WTC11 (cell line): ENCODE results near the gene KRT10. TPM values are rescaled to one million over a fixed set of nuclear protein-coding genes. Genes with fewer than 3 reads are reported as not detected.
"Not testable (repeated sequence)": the region's sequence is repeated elsewhere in the genome, so short reads cannot be mapped to it uniquely, and the experiment has no call there.

Experiments
- ATAC-seq: fragments of 200-7000 bp; cut with Tn5 transposase; 2 replicates; pipeline ENCODE4 v1.10.0; 2021; ENCODE audit warnings: mild to moderate bottlenecking, moderate library complexity
- CTCF ChIA-PET: fragments of 300-600 bp; sonication (Branson Sonifier 250); formaldehyde crosslinking; loops from one replicate; lab custom pipeline; 2021; ENCODE audit warnings: antibody characterized with exemption; lab: Charles Lee
- POLR2A ChIA-PET: fragments of 350-600 bp; sonication (Branson Sonifier 250); formaldehyde crosslinking; loops from one replicate; lab custom pipeline; 2021; ENCODE audit warnings: antibody characterized with exemption; lab: Charles Lee
- DNase-seq: peaks from one replicate; pipeline ENCODE4 v3.0.0; 2021; ENCODE audit warnings: low spot score
- H3K27ac Mint-ChIP-seq: 2 replicates; pipeline ENCODE4 v1.8.0; 2021; ENCODE audit warnings: mixed read lengths
- H3K27me3 Mint-ChIP-seq: 2 replicates; pipeline ENCODE4 v1.8.0; 2021; ENCODE audit warnings: low read depth, mild to moderate bottlenecking, moderate library complexity, mixed read lengths
- H3K36me3 Mint-ChIP-seq: 2 replicates; pipeline ENCODE4 v1.8.0; 2021; ENCODE audit warnings: mixed read lengths
- H3K4me1 Mint-ChIP-seq: 2 replicates; pipeline ENCODE4 v1.8.0; 2022; ENCODE audit warnings: mixed read lengths
- H3K4me3 Mint-ChIP-seq: 2 replicates; pipeline ENCODE4 v1.8.0; 2021; ENCODE audit warnings: mild to moderate bottlenecking, moderate library complexity, mixed read lengths
- H3K9me3 Mint-ChIP-seq: 2 replicates; pipeline ENCODE4 v1.8.0; 2021; ENCODE audit warnings: mixed read lengths
- CREM ChIP-seq: sonication (generic); formaldehyde crosslinking; IDR thresholded peaks from 2 replicates; pipeline ENCODE4 v1.8.1; 2022; ENCODE audit warnings: mild to moderate bottlenecking, missing genetic modification reagents, moderate library complexity
- E2F5 ChIP-seq: sonication (generic); formaldehyde crosslinking; IDR thresholded peaks from 2 replicates; pipeline ENCODE4 v1.8.1; 2022; ENCODE audit warnings: mild to moderate bottlenecking, moderate library complexity, missing genetic modification reagents
- FOXJ3 ChIP-seq: sonication (generic); formaldehyde crosslinking; IDR thresholded peaks from 2 replicates; pipeline ENCODE4 v1.9.0; 2021; ENCODE audit warnings: missing genetic modification reagents, mild to moderate bottlenecking, borderline replicate concordance
- FOXK1 ChIP-seq: sonication (generic); formaldehyde crosslinking; IDR thresholded peaks from 2 replicates; pipeline ENCODE4 v1.8.0; 2022; ENCODE audit warnings: mild to moderate bottlenecking, moderate library complexity, missing genetic modification reagents
- HMGXB4 ChIP-seq: sonication (generic); formaldehyde crosslinking; IDR thresholded peaks from 2 replicates; pipeline ENCODE4 v1.8.1; 2023; ENCODE audit warnings: mild to moderate bottlenecking, moderate library complexity, missing genetic modification reagents
- JAZF1 ChIP-seq: fragments of 250-450 bp; sonication (Bioruptor Pico); IDR thresholded peaks from 2 replicates; pipeline ENCODE4 v1.9.0; 2021; ENCODE audit warnings: moderate library complexity, mild to moderate bottlenecking, inconsistent platforms
- JUN ChIP-seq: sonication (generic); formaldehyde crosslinking; IDR thresholded peaks from 2 replicates; pipeline ENCODE4 v1.8.0; 2023; ENCODE audit warnings: mild to moderate bottlenecking, missing genetic modification reagents
- SMAD4 ChIP-seq: sonication (generic); formaldehyde crosslinking; IDR thresholded peaks from 2 replicates; pipeline ENCODE4 v1.8.0; 2022; ENCODE audit warnings: mild to moderate bottlenecking, missing genetic modification reagents
- SP1 ChIP-seq: sonication (generic); formaldehyde crosslinking; conservative IDR thresholded peaks from 2 replicates; pipeline ENCODE4 v1.8.1; 2022; ENCODE audit warnings: missing genetic modification reagents
- STAT6 ChIP-seq: sonication (generic); formaldehyde crosslinking; conservative IDR thresholded peaks from 2 replicates; pipeline ENCODE4 v1.8.1; 2023; ENCODE audit warnings: mild to moderate bottlenecking, low read depth, missing genetic modification reagents, moderate library complexity
- TCF7 ChIP-seq: sonication (generic); formaldehyde crosslinking; IDR thresholded peaks from 2 replicates; pipeline ENCODE4 v1.8.0; 2022; ENCODE audit warnings: mild to moderate bottlenecking, low read depth, missing genetic modification reagents, moderate library complexity
- TP53 ChIP-seq: sonication (generic); formaldehyde crosslinking; IDR thresholded peaks from 2 replicates; pipeline ENCODE4 v1.8.1; 2023; ENCODE audit warnings: mild to moderate bottlenecking, missing genetic modification reagents
- USF1 ChIP-seq: sonication (generic); formaldehyde crosslinking; IDR thresholded peaks from 2 replicates; pipeline ENCODE4 v1.8.0; 2022; ENCODE audit warnings: mild to moderate bottlenecking, missing genetic modification reagents
- ZBTB21 ChIP-seq: sonication (generic); formaldehyde crosslinking; IDR thresholded peaks from 2 replicates; pipeline ENCODE4 v1.8.1; 2023; ENCODE audit warnings: mild to moderate bottlenecking, missing genetic modification reagents, borderline replicate concordance
- ZMAT4 ChIP-seq: fragments of 250-450 bp; sonication (Bioruptor Pico); IDR thresholded peaks from 2 replicates; pipeline ENCODE4 v1.9.0; 2021; ENCODE audit warnings: mild to moderate bottlenecking
- ZNF121 ChIP-seq: sonication (generic); formaldehyde crosslinking; IDR thresholded peaks from 2 replicates; pipeline ENCODE4 v1.8.0; 2023; ENCODE audit warnings: missing genetic modification reagents
- ZNF263 ChIP-seq: sonication (generic); formaldehyde crosslinking; IDR thresholded peaks from 2 replicates; pipeline ENCODE4 v1.8.1; 2022; ENCODE audit warnings: low read depth, mild to moderate bottlenecking, moderate library complexity, missing genetic modification reagents
- ZNF317 ChIP-seq: sonication (generic); formaldehyde crosslinking; IDR thresholded peaks from 2 replicates; pipeline ENCODE4 v1.8.1; 2023; ENCODE audit warnings: low read depth, mild to moderate bottlenecking, moderate library complexity, missing genetic modification reagents, borderline replicate concordance
- ZNF396 ChIP-seq: fragments of 250-450 bp; sonication (Bioruptor Pico); IDR thresholded peaks from 2 replicates; pipeline ENCODE4 v1.8.0; 2021; ENCODE audit warnings: mild to moderate bottlenecking, moderate library complexity, borderline replicate concordance
- total RNA-seq: library from RNA; stranded (reverse); gene quantifications from 3 replicates; pipeline ENCODE4 v1.2.3, GENCODE V29; 2021

KRT10 gene
- total RNA-seq, 1 experiment from 2014 or later = 23.2 TPM

- no peak for TF ChIP-seq ZMAT4
Measured at GRCh38 chr17:40815381-40815780, 7.0 kb downstream of the KRT10 start (continued).

- H3K4me3 Mint-ChIP-seq, H3K9me3 Mint-ChIP-seq, DNase-seq, POLR2A ChIA-PET, H3K27ac Mint-ChIP-seq, ATAC-seq: not testable (repeated sequence)
- Mint-ChIP-seq H3K27me3 (peaks cover 60% of the 10 kb centered on the region), H3K36me3 (peaks cover 13% of the 10 kb centered on the region), H3K4me1 (peaks cover 11% of the 10 kb centered on the region)
- CTCF ChIA-PET = interaction anchor here (1.4 kb wide), 1 partner anchor 49 kb away, joined by 3 read pairs; no protein-coding TSS in a partner anchor
Measured at GRCh38 chr17:40814657-40815056, 7.8 kb downstream of the KRT10 start.

GRCh38 chr17:40813804-40814203 lies 8.6 kb downstream of the KRT10 start:
- peaks cover 63% of the 10 kb centered on the region for H3K27me3 Mint-ChIP-seq
- ChIA-PET POLR2A (no interaction called here), CTCF (no interaction called here)
- no peaks in the 10 kb centered on the region for H3K9me3 Mint-ChIP-seq
- no peak for ATAC-seq
- TF ChIP-seq E2F5 (CRISPR knock-in tag) (no peak), ZBTB21 (CRISPR knock-in tag) (no peak), TP53 (CRISPR knock-in tag) (no peak), ZNF263 (CRISPR knock-in tag) (no peak)
- TF ChIP-seq, all 79 proteins: peak for 0
- no peak for DNase-seq
- H3K27ac Mint-ChIP-seq = no peak overlapping the region
- H3K36me3 Mint-ChIP-seq = peaks cover 13% of the 10 kb centered on the region
- peaks cover 9% of the 10 kb centered on the region for H3K4me1 Mint-ChIP-seq
- no peak overlapping the region for H3K4me3 Mint-ChIP-seq

GRCh38 chr17:40812639-40813038 lies 9.8 kb downstream of the KRT10 start:
- H3K4me1 Mint-ChIP-seq = peaks cover 3% of the 10 kb centered on the region; the same call in 1 of the 2 replicates

GRCh38 chr17:40810494-40810893 lies 11.9 kb downstream of the KRT10 start:
- H3K27me3 Mint-ChIP-seq = peaks cover 86% of the 10 kb centered on the region
- H3K4me1 Mint-ChIP-seq = no peaks in the 10 kb centered on the region
- H3K9me3 Mint-ChIP-seq = no peaks in the 10 kb centered on the region
- no peak overlapping the region for H3K27ac Mint-ChIP-seq
- H3K4me3 Mint-ChIP-seq = no peak overlapping the region
- DNase-seq = no peak
- CTCF ChIA-PET = no interaction called here
- no peaks in the 10 kb centered on the region for H3K36me3 Mint-ChIP-seq
- no peak for ATAC-seq
- POLR2A ChIA-PET = no interaction called here
- TF ChIP-seq ZNF121 (no peak), FOXJ3 (CRISPR knock-in tag) (no peak), USF1 (CRISPR knock-in tag) (no peak), JUN (CRISPR knock-in tag) (no peak), FOXK1 (CRISPR knock-in tag) (no peak), HMGXB4 (CRISPR knock-in tag) (no peak), ZNF396 (CRISPR knock-in tag) (no peak)

More at GRCh38 chr17:40812639-40813038, 9.8 kb downstream of the KRT10 start:
- H3K4me3 Mint-ChIP-seq = no peak overlapping the region
- TF ChIP-seq SMAD4 (no peak), JUN (CRISPR knock-in tag) (no peak), FOXK1 (CRISPR knock-in tag) (no peak), ZNF317 (CRISPR knock-in tag) (no peak), STAT6 (CRISPR knock-in tag) (no peak), SP1 (CRISPR knock-in tag) (no peak), JAZF1 (CRISPR knock-in tag) (no peak), CREM (CRISPR knock-in tag) (no peak), ZNF263 (CRISPR knock-in tag) (no peak), TCF7 (CRISPR knock-in tag) (no peak), ZNF396 (CRISPR knock-in tag) (no peak)
- H3K36me3 Mint-ChIP-seq = peaks cover 6% of the 10 kb centered on the region
- DNase-seq (no peak), ATAC-seq (no peak)
- H3K27me3 Mint-ChIP-seq = peaks cover 74% of the 10 kb centered on the region
- CTCF ChIA-PET = interaction anchor here (1.0 to 1.2 kb wide), 2 partner anchors 9 to 197 kb away, joined by 3 to 5 read pairs; no protein-coding TSS in a partner anchor
- H3K27ac Mint-ChIP-seq = no peak overlapping the region
- POLR2A ChIA-PET = no interaction called here
- no peaks in the 10 kb centered on the region for H3K9me3 Mint-ChIP-seq
